GM12865 (cell line): ENCODE data around the gene ADGB.

Experiments
- DNase-seq: peaks from one replicate; pipeline ENCODE4 v3.0.0; 2010; ENCODE audit warnings: low read depth
- H3K4me3 ChIP-seq: 2 replicates; pipeline ENCODE4 v1.5.1; 2011; ENCODE audit warnings: mild to moderate bottlenecking, low read depth, low read length, control low read depth
- CTCF ChIP-seq: IDR thresholded peaks from 2 replicates; pipeline ENCODE4 v1.5.1; 2011; ENCODE audit warnings: low read length, control low read depth, low read depth, inconsistent platforms; ENCODE audit not compliant: insufficient read depth; ENCODE audit errors: missing control alignments

The ADGB gene

GRCh38 chr6:146860583-146860982 lies 261.8 kb downstream of the ADGB start:
- TF ChIP-seq CTCF: no peak
- H3K4me3 ChIP-seq: no peak overlapping the region
- DNase-seq: no peak

- no peak for TF ChIP-seq CTCF
- DNase-seq: no peak
- no peak overlapping the region for H3K4me3 ChIP-seq
Observed at GRCh38 chr6:146861029-146861563, 262.3 kb downstream of the ADGB start.

- TF ChIP-seq CTCF: no peak
- DNase-seq: no peak
- H3K4me3 ChIP-seq: no peak overlapping the region
Observed at GRCh38 chr6:146861716-146862115, 262.9 kb downstream of the ADGB start.

GRCh38 chr6:146862508-146862919 lies 263.7 kb downstream of the ADGB start:
- no peak overlapping the region for H3K4me3 ChIP-seq
- no peak for TF ChIP-seq CTCF
- DNase-seq: no peak

GRCh38 chr6:146864300-146864699 lies 265.5 kb downstream of the ADGB start:
- no peak for DNase-seq
- no peak for TF ChIP-seq CTCF
- no peak overlapping the region for H3K4me3 ChIP-seq

GRCh38 chr6:146864885-146865284 lies 266.1 kb downstream of the ADGB start:
- H3K4me3 ChIP-seq: no peak overlapping the region
- TF ChIP-seq CTCF: no peak
- no peak for DNase-seq
